GM12878 (cell line): ENCODE measurements around the gene BTNL2. TPM values are rescaled to one million over a fixed set of nuclear protein-coding genes. Genes with fewer than 3 reads are reported as not detected.

Experiments
- JUNB ChIP-seq: IDR thresholded peaks from 2 replicates; pipeline ENCODE4 v1.6.1; 2016; ENCODE audit warnings: antibody characterized with exemption, mild to moderate bottlenecking
- KLF5 ChIP-seq: fragments of 450-650 bp; IDR thresholded peaks from 2 replicates; pipeline ENCODE4 v1.6.1; 2014; ENCODE audit warnings: mild to moderate bottlenecking; ENCODE audit not compliant: partially characterized antibody
- NBN ChIP-seq: fragments of 450-650 bp; IDR thresholded peaks from 2 replicates; pipeline ENCODE4 v1.6.1; 2016
- NR2C1 ChIP-seq: fragments of 450-650 bp; IDR thresholded peaks from 2 replicates; pipeline ENCODE4 v1.6.1; 2017; ENCODE audit warnings: antibody characterized with exemption, mild to moderate bottlenecking, moderate library complexity
- SMC3 ChIP-seq: IDR thresholded peaks from 2 replicates; pipeline ENCODE4 v1.6.1; 2011; ENCODE audit warnings: low read length, improper control_type of control experiment, borderline replicate concordance
- SRF ChIP-seq, 2 experiments: IDR thresholded peaks; 2 replicates each; pipeline ENCODE4 v1.6.1; 2011; ENCODE audit warnings: low read depth in 2 of 2, low read length in 2 of 2, mild to moderate bottlenecking in 1 of 2, moderate library complexity in 1 of 2
- polyA plus RNA-seq, 11 experiments: library from polyadenylated mRNA; depleted of rRNA in 4 of 11; unstranded in 6 of 11; stranded (reverse) in 5 of 11; fragments of >200 nt; fragmentation: Nextera tagmentation in 4 of 11; fragmentation: Illumina TruSeq in 1 of 11; extraction: Ambion mirVana in 4 of 11; extraction: Trizol in 1 of 11; gene quantifications; 1 replicate in 1 of 11; 2 replicates in 10 of 11; pipeline versions ENCODE4 v1.2.1 to v1.2.3, GENCODE V29; 2011 to 2016; ENCODE audit warnings: inconsistent platforms in 2 of 11, missing spikeins in 2 of 11, low read depth in 1 of 11
- total RNA-seq, 4 experiments: library from RNA; depleted of rRNA in 3 of 4; stranded (reverse); fragments of >200 nt in 3 of 4; fragmentation: Illumina TruSeq in 1 of 4; extraction: Trizol in 1 of 4; gene quantifications; 2 replicates each; pipeline versions ENCODE4 v1.2.1 to v1.2.3, GENCODE V29; 2013 to 2021
- TF ChIP-seq, protein P1 (sequence below): IDR thresholded peaks from 2 replicates; pipeline ENCODE4 v1.6.1; 2012; ENCODE audit warnings: improper control_type of control experiment, low read depth, low read length; ENCODE audit not compliant: insufficient replicate concordance
- TF ChIP-seq, protein P2 (sequence below): IDR thresholded peaks from 2 replicates; pipeline ENCODE4 v1.6.1; 2011; ENCODE audit warnings: low read depth, mild to moderate bottlenecking, low read length, moderate library complexity, borderline replicate concordance; ENCODE audit errors: extremely low read depth
- TF ChIP-seq, protein P3 (sequence below): fragments of 150-350 bp; IDR thresholded peaks from 2 replicates; pipeline ENCODE4 v1.6.1; 2016; ENCODE audit warnings: low read depth, low read length
- TF ChIP-seq, protein P4 (sequence below): fragments of 150-350 bp; IDR thresholded peaks from 2 replicates; pipeline ENCODE4 v1.6.1; 2014; ENCODE audit warnings: mild to moderate bottlenecking, low read depth, low read length
- TF ChIP-seq, protein P5 (sequence below): fragments of 450-650 bp; conservative IDR thresholded peaks from 2 replicates; pipeline ENCODE4 v1.6.1; 2017; ENCODE audit warnings: mild to moderate bottlenecking, moderate library complexity
- TF ChIP-seq, protein P6 (sequence below): fragments of 450-650 bp; IDR thresholded peaks from 2 replicates; pipeline ENCODE4 v1.6.1; 2014; ENCODE audit warnings: mild to moderate bottlenecking
- TF ChIP-seq, protein P7 (sequence below): IDR thresholded peaks from 2 replicates; pipeline ENCODE4 v1.6.1; 2011; ENCODE audit warnings: borderline replicate concordance, low read depth, mild to moderate bottlenecking, moderate library complexity, low read length; ENCODE audit not compliant: insufficient read depth, poor library complexity, severe bottlenecking

The BTNL2 gene
- total and polyA plus RNA-seq, 10 of the 15 experiments (the other 5 are each of a cell fraction or from before 2014, with no cell fraction given) = 0.11 to 0.29 (median 0.26) TPM; not detected in 5

DNA sequence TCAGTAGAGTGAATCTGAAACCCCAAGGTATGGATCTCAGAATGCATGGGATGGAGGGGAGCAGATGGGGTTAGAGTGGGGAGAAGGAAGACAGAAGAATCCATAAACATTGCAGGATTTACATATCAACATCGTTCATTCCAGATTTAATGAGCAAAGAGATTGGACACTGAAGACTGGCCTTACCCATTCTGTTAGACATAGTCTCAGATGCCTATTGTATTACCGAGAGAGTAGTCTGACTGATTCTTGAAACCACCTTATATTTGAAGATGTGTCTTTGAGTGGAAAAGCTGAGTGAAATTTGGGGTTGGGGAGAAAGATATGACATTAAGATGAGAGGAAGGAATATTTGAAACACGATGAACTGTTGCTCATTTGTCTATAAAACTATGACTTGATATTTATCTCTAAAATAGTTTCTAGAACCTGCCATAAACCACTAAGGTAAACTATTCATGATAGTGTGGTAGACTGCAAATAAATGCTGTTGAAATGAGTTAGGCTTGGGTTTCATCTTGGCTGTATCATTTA, 38.4 kb upstream of the BTNL2 start (continued):
- TF ChIP-seq, protein P1, sequence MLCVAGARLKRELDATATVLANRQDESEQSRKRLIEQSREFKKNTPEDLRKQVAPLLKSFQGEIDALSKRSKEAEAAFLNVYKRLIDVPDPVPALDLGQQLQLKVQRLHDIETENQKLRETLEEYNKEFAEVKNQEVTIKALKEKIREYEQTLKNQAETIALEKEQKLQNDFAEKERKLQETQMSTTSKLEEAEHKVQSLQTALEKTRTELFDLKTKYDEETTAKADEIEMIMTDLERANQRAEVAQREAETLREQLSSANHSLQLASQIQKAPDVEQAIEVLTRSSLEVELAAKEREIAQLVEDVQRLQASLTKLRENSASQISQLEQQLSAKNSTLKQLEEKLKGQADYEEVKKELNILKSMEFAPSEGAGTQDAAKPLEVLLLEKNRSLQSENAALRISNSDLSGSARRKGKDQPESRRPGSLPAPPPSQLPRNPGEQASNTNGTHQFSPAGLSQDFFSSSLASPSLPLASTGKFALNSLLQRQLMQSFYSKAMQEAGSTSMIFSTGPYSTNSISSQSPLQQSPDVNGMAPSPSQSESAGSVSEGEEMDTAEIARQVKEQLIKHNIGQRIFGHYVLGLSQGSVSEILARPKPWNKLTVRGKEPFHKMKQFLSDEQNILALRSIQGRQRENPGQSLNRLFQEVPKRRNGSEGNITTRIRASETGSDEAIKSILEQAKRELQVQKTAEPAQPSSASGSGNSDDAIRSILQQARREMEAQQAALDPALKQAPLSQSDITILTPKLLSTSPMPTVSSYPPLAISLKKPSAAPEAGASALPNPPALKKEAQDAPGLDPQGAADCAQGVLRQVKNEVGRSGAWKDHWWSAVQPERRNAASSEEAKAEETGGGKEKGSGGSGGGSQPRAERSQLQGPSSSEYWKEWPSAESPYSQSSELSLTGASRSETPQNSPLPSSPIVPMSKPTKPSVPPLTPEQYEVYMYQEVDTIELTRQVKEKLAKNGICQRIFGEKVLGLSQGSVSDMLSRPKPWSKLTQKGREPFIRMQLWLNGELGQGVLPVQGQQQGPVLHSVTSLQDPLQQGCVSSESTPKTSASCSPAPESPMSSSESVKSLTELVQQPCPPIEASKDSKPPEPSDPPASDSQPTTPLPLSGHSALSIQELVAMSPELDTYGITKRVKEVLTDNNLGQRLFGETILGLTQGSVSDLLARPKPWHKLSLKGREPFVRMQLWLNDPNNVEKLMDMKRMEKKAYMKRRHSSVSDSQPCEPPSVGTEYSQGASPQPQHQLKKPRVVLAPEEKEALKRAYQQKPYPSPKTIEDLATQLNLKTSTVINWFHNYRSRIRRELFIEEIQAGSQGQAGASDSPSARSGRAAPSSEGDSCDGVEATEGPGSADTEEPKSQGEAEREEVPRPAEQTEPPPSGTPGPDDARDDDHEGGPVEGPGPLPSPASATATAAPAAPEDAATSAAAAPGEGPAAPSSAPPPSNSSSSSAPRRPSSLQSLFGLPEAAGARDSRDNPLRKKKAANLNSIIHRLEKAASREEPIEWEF = no peak
- TF ChIP-seq NBN (no peak), SMC3 (no peak), NR2C1 (no peak), SRF (IDR thresholded peaks at IDR 0.05; ENCODE audit: low read depth in 2 of 2, low read length in 2 of 2) (no peak), JUNB (no peak), KLF5 (no peak)
- TF ChIP-seq, protein P2, sequence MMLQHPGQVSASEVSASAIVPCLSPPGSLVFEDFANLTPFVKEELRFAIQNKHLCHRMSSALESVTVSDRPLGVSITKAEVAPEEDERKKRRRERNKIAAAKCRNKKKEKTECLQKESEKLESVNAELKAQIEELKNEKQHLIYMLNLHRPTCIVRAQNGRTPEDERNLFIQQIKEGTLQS = no peak
- TF ChIP-seq, protein P3, sequence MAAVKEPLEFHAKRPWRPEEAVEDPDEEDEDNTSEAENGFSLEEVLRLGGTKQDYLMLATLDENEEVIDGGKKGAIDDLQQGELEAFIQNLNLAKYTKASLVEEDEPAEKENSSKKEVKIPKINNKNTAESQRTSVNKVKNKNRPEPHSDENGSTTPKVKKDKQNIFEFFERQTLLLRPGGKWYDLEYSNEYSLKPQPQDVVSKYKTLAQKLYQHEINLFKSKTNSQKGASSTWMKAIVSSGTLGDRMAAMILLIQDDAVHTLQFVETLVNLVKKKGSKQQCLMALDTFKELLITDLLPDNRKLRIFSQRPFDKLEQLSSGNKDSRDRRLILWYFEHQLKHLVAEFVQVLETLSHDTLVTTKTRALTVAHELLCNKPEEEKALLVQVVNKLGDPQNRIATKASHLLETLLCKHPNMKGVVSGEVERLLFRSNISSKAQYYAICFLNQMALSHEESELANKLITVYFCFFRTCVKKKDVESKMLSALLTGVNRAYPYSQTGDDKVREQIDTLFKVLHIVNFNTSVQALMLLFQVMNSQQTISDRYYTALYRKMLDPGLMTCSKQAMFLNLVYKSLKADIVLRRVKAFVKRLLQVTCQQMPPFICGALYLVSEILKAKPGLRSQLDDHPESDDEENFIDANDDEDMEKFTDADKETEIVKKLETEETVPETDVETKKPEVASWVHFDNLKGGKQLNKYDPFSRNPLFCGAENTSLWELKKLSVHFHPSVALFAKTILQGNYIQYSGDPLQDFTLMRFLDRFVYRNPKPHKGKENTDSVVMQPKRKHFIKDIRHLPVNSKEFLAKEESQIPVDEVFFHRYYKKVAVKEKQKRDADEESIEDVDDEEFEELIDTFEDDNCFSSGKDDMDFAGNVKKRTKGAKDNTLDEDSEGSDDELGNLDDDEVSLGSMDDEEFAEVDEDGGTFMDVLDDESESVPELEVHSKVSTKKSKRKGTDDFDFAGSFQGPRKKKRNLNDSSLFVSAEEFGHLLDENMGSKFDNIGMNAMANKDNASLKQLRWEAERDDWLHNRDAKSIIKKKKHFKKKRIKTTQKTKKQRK = no peak; the same call in 1 of the 2 replicates
- TF ChIP-seq, protein P4, sequence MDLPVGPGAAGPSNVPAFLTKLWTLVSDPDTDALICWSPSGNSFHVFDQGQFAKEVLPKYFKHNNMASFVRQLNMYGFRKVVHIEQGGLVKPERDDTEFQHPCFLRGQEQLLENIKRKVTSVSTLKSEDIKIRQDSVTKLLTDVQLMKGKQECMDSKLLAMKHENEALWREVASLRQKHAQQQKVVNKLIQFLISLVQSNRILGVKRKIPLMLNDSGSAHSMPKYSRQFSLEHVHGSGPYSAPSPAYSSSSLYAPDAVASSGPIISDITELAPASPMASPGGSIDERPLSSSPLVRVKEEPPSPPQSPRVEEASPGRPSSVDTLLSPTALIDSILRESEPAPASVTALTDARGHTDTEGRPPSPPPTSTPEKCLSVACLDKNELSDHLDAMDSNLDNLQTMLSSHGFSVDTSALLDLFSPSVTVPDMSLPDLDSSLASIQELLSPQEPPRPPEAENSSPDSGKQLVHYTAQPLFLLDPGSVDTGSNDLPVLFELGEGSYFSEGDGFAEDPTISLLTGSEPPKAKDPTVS = no peak
- TF ChIP-seq, protein P5, sequence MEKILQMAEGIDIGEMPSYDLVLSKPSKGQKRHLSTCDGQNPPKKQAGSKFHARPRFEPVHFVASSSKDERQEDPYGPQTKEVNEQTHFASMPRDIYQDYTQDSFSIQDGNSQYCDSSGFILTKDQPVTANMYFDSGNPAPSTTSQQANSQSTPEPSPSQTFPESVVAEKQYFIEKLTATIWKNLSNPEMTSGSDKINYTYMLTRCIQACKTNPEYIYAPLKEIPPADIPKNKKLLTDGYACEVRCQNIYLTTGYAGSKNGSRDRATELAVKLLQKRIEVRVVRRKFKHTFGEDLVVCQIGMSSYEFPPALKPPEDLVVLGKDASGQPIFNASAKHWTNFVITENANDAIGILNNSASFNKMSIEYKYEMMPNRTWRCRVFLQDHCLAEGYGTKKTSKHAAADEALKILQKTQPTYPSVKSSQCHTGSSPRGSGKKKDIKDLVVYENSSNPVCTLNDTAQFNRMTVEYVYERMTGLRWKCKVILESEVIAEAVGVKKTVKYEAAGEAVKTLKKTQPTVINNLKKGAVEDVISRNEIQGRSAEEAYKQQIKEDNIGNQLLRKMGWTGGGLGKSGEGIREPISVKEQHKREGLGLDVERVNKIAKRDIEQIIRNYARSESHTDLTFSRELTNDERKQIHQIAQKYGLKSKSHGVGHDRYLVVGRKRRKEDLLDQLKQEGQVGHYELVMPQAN = no peak
- TF ChIP-seq, protein P6, sequence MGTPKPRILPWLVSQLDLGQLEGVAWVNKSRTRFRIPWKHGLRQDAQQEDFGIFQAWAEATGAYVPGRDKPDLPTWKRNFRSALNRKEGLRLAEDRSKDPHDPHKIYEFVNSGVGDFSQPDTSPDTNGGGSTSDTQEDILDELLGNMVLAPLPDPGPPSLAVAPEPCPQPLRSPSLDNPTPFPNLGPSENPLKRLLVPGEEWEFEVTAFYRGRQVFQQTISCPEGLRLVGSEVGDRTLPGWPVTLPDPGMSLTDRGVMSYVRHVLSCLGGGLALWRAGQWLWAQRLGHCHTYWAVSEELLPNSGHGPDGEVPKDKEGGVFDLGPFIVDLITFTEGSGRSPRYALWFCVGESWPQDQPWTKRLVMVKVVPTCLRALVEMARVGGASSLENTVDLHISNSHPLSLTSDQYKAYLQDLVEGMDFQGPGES = no peak
- TF ChIP-seq, protein P7, sequence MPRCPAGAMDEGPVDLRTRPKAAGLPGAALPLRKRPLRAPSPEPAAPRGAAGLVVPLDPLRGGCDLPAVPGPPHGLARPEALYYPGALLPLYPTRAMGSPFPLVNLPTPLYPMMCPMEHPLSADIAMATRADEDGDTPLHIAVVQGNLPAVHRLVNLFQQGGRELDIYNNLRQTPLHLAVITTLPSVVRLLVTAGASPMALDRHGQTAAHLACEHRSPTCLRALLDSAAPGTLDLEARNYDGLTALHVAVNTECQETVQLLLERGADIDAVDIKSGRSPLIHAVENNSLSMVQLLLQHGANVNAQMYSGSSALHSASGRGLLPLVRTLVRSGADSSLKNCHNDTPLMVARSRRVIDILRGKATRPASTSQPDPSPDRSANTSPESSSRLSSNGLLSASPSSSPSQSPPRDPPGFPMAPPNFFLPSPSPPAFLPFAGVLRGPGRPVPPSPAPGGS = peak; percentile 16
